Pons (tissue), 1 donor: ENCODE data around the gene LPP.

Experiments
- DNase-seq: peaks from one replicate; pipeline ENCODE4 v3.0.0-alpha.2; 2016; ENCODE audit warnings: low spot score

The LPP gene

GRCh38 chr3:188707381-188708288, 553.7 kb downstream of the LPP start:
- no peak for DNase-seq

- no peak for DNase-seq
These were observed 557.9 kb downstream of the LPP start for GRCh38 chr3:188711881-188712247.

- DNase-seq, result peak; percentile 53
These were observed 558.4 kb downstream of the LPP start for GRCh38 chr3:188712248-188712924.

GRCh38 chr3:188712991-188713390, 559.0 kb downstream of the LPP start:
- no peak for DNase-seq

- DNase-seq, result no peak
These were observed 565.6 kb downstream of the LPP start for GRCh38 chr3:188719545-188719944.

GRCh38 chr3:188720215-188720614, 566.3 kb downstream of the LPP start:
- DNase-seq, result no peak

GRCh38 chr3:188720636-188721035, 566.7 kb downstream of the LPP start:
- DNase-seq, result no peak

GRCh38 chr3:188721312-188721711, 567.4 kb downstream of the LPP start:
- no peak for DNase-seq

- no peak for DNase-seq
These were observed 568.0 kb downstream of the LPP start for GRCh38 chr3:188721990-188722389.

GRCh38 chr3:188722963-188723362, 569.0 kb downstream of the LPP start:
- no peak for DNase-seq

GRCh38 chr3:188727052-188727451, 573.1 kb downstream of the LPP start:
- DNase-seq, result no peak

- DNase-seq, result no peak
These were observed 574.5 kb downstream of the LPP start for GRCh38 chr3:188728371-188728896.

- DNase-seq, result no peak
These were observed 575.5 kb downstream of the LPP start for GRCh38 chr3:188729422-188729821.

GRCh38 chr3:188734395-188734794, 580.4 kb downstream of the LPP start:
- peak; percentile 26 for DNase-seq

GRCh38 chr3:188739511-188739910, 585.6 kb downstream of the LPP start:
- DNase-seq, result no peak

GRCh38 chr3:188740010-188740409, 586.1 kb downstream of the LPP start:
- no peak for DNase-seq

- DNase-seq, result no peak
These were observed 589.0 kb downstream of the LPP start for GRCh38 chr3:188742755-188743550.

- no peak for DNase-seq
These were observed 590.2 kb downstream of the LPP start for GRCh38 chr3:188744166-188744565.

- DNase-seq, result no peak
These were observed 591.1 kb downstream of the LPP start for GRCh38 chr3:188745031-188745430.

- no peak for DNase-seq
These were observed 592.4 kb downstream of the LPP start for GRCh38 chr3:188746291-188746783.

GRCh38 chr3:188747489-188747888, 593.5 kb downstream of the LPP start:
- DNase-seq, result no peak

- peak; percentile 15 for DNase-seq
These were observed 595.2 kb downstream of the LPP start for GRCh38 chr3:188749010-188749617.
